NCI-H1092 (cell line): ENCODE measurements around the gene ASCC1.
A peak's percentile ranks its signal among the peaks of the same experiment; 100 is the strongest.

ENCODE experiments used
- DNase-seq: peaks from one replicate; lab custom pipeline; 2025; lab: John Stamatoyannopoulos, UW

ASCC1 gene

GRCh38 chr10:72081772-72082590, 134.1 kb downstream of the ASCC1 start:
- DNase-seq: no peak

DNA sequence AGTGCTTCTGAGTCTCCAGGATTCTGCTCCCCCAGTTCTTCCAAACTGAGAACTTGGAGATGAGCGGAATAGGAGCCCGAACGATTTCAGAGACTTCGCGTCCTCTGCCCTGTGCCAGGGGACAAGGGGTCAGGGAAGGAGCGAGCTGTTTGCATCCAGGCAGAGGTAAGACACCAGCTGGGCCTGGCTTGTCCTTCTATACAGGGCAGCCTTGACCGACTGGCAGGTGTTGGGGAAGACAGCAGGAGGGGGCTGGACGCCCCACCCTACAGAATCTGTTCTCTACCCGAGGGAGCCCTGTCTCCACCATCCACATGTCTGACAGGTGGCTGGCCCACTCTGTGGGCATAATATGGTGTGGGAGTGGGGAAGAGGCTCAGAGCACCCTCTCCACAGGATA, 134.9 kb downstream of the ASCC1 start:
- no peak for DNase-seq

- no peak for DNase-seq
Observed at GRCh38 chr10:72080042-72080975, 135.8 kb downstream of the ASCC1 start.

- DNase-seq: peak; percentile 49
Observed at GRCh38 chr10:72079356-72079755, 136.7 kb downstream of the ASCC1 start.

- no peak for DNase-seq
Observed at GRCh38 chr10:72077275-72077990, 138.6 kb downstream of the ASCC1 start.

GRCh38 chr10:72076756-72077155, 139.3 kb downstream of the ASCC1 start:
- DNase-seq: no peak

DNA sequence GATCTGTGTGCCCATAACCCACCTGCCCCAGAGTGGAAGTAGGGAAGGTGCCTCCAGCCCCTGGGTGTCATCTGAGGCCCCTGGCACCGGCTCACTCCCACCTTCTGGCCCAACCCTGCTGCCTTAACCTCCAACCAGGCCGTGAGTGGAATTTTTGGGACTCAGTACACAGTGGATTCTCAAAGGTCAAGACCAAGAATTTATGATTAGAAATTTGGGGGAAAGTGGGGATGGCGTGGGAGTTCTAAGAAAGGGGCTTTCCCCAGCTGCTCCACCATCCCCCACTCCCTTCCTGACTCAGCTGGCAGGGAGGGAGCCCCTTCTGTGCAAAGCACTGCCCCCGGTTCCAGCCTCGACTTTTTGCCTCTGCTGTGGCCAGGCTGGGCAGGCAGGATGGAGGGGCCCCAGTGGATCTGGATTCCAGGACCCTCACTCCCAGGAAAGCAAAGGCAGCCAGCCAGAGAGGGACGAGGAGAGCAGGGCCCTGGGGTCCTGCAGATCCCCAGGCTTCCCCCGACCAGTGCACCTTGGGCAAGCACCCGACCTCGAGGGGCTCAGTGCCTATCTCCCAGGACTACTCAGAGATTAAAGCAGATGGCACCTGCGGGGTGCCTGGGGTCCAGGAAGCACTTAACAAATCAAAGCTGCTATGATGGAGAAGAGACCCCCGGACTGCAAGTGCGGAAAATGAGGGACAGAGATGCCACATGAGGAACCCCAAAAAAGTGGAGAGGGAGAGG, 140.5 kb downstream of the ASCC1 start:
- DNase-seq: no peak

DNA sequence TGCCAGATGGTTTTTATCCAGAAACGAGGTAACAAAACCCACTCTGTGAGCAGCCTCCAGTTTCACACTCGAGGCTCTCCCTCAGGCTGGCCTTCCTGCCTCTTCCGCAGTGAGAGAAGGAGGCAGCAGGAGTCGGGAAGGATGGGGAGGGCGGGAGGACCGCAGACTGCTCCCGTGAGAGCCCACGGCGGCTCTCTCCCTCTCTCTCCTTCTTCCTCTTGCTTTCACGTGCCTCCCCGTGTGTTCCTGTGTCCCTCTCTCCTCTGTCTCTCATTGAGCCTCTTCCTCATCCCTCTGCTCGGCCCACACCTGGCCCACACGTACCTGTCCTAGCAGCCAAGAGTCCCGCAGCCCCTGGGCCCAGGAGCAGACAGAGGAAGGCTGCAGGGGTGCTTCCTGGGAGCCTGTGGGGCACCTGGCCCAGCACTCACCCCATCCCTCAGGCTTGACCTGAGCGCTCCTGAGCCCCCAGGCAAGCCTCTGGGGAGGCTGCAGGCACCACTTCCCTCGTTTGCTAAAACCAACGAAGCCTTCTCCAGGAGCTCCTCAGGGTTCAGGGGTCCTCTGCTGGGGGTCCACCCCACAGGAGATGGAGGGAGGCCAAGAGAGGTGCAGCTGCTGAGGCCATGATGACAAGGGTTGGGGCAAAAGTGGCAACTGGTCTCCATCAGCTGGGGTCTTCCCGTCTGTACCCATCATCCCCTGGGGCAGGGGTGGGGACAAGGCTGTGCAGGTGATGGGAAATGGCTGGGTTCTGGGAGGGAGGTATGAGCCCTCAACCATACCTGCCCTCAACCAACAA, 141.3 kb downstream of the ASCC1 start:
- no peak for DNase-seq

DNA sequence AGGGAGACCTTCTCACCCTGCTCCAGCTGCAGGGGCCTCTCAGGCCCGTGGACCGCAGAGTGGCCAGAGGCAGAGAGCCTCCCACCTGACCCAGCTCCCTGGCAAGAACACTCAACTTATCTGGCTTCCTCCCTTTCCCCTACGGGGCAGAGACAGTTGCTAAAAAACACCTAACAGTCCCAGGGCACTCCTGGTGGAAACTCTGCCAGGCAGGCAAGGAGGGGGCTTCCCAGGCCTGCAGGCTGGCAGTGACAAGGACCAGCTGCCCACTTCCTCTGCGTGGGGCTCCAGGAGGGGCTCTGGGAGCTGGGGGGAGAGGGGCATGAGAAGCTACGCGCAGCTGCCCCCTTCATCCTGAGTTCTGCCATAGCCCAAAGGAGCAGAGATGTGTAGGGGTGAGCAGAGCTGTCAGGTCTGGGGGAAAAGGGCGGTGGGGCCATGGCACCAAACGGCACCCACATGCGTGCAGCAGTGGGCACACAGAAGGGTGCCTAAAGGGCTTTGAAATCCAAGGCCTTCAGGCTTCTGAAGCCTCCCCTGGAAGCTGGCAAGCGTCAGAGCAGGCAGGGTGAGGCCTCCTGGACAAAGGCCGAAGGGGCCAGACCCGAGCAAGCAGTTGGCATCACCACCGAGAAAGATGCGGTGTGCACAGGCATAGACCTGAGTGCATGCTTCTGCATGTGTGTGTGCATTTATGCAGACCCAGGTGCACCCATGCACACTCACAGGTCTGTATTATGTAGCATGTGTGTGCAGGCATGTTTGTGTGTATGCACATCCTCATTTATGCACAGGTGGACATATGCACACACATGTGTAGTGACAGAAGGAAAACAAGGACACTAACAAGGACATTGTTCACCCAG, 142.1 kb downstream of the ASCC1 start:
- no peak for DNase-seq

GRCh38 chr10:72072639-72073038, 143.4 kb downstream of the ASCC1 start:
- DNase-seq: no peak

DNA sequence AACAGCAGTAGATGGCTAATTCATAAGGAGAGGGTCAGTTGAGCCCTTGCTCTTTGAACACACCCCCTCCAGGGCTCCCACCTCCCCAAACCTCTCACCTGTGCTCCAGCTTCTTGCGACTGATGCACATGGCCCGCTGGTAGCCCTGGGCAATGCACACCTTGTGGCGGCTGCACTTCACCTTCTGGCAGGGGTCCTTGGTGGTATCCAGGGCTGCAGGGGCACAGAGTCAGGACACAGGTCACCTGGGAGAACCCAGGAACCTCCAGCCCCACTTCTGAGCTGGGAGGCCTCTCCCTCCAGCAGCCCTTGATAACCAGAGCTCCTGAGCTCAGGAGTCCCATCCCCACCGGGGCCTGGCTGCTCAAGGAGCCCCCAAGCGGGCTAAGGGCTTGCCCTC, 144.0 kb downstream of the ASCC1 start:
- no peak for DNase-seq

GRCh38 chr10:72069751-72070526, 146.1 kb downstream of the ASCC1 start:
- DNase-seq: no peak

DNA sequence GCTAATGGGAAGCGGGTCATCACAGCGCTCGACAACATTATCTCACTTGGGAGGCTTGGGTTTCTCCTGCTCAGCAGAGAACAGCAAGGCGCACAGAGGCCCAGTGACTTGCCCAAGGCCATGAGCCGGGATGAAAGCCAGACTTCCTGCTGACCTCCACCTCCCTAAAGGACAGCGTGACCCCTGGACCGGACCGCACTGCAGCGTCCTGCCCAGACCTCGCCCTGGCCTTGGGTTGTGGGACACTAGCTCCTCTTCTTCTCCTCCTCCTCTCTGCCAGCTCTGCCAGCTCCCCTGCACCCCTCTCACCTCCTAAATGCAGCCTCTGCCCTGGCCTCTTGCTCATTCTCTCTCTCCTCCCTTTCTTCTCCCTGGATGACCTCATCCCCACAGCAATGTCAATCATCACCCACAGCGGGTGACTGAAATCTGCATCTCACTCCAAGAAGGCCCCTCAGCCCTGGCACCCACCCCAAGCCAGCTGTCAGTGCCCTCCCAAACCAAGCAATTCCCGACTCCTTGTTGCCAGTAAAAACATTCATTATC, 147.1 kb downstream of the ASCC1 start:
- no peak for DNase-seq

DNA sequence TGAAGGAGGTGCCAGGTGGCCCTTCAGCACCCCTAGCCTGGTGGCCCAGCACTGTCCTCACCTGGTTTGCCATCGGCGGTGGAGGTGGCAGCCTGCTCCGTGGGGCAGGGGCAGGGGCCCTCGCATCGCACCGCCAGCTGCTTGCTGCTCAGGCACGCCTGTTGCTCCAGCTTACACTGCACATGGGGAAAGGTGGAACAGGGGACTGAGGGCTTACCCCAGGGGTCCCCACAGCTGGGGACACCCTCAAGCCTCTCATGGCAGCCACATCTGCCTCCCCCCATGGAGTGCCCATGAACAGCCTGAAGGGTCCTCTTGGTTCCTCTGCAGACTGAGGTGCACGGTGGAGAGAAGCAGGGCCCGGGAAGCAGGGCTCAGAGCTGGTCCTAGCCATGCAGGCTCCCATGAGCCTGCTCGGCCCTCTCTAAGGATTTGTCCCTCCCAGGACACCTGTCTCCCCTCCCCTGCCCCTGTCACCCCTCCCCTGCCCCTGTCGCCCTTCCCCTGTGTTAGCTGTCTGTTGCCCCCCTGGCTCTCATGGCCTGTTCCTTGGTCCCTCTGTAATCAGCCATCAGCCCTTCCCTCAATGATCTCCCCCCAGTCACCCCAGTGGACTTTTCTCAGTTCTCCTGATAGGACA, 147.8 kb downstream of the ASCC1 start:
- DNase-seq: no peak

- DNase-seq: no peak
Observed at GRCh38 chr10:72067463-72068125, 148.5 kb downstream of the ASCC1 start.

- no peak for DNase-seq
Observed at GRCh38 chr10:72066318-72067284, 149.5 kb downstream of the ASCC1 start.
